Esophagus squamous epithelium (tissue), 5 donors: ENCODE results near the gene EIF2B2. TPM values are rescaled to one million over a fixed set of nuclear protein-coding genes. Genes with fewer than 3 reads are reported as not detected.

Source experiments
- DNase-seq: peaks from one replicate; lab custom pipeline; 2025; lab: John Stamatoyannopoulos, UW
- H3K27ac ChIP-seq, 4 donors: fragments of 200-600 bp; sonication (generic); one replicate each; pipeline ENCODE4 v1.5.1; 2016 to 2019; ENCODE audit warnings: mild to moderate bottlenecking in 1 of 4
- H3K27me3 ChIP-seq, 4 donors: fragments of 200-600 bp; sonication (generic); 1 replicate in 3 of 4; 2 replicates in 1 of 4; pipeline versions ENCODE4 v1.5.1 to v1.6.0; 2017 to 2021; ENCODE audit warnings: antibody characterized with exemption in 1 of 4
- H3K36me3 ChIP-seq, 3 donors: fragments of 200-600 bp; sonication (generic); one replicate each; pipeline ENCODE4 v1.5.1; 2016 to 2019
- H3K4me1 ChIP-seq, 3 donors: fragments of 200-600 bp; sonication (generic); one replicate each; pipeline ENCODE4 v1.5.1; 2017 to 2019
- H3K4me3 ChIP-seq, 4 donors: fragments of 200-600 bp; sonication (generic); 1 replicate in 3 of 4; 2 replicates in 1 of 4; pipeline ENCODE4 v1.5.1; 2016 to 2019; ENCODE audit warnings: mild to moderate bottlenecking in 2 of 4, moderate library complexity in 1 of 4
- H3K9me3 ChIP-seq, 3 donors: fragments of 200-600 bp; sonication (generic); one replicate each; pipeline ENCODE4 v1.5.1; 2016 to 2019
- POLR2A ChIP-seq, 4 donors: fragments of 450-650 bp; IDR thresholded peaks; one replicate each; pipeline ENCODE4 v1.6.1; 2017; ENCODE audit warnings: antibody characterized with exemption in 4 of 4, mild to moderate bottlenecking in 4 of 4, moderate library complexity in 3 of 4
- WGBS, 2 donors: methylation state at CpG; one replicate each; pipeline ENCODE4 v1.1.5; 2018; 5-methylcytosine and 5-hydroxymethylcytosine counted together
- intact Hi-C: fragments of 100-400 bp; cut with DNase I; formaldehyde crosslinking; loops from one replicate; pipeline ENCODE4 v1.15.0; 2022
- total RNA-seq, 4 donors: library from RNA; depleted of rRNA; stranded (reverse); fragments of >200 nt; gene quantifications; one replicate each; pipeline ENCODE4 v1.1.0, GENCODE V29; 2016
- TF ChIP-seq, protein P1 (sequence below), 6 experiments: fragments of 450-650 bp in 4 of 6; fragments of 200-600 bp in 2 of 6; sonication (generic) in 2 of 6; IDR thresholded peaks; one replicate each; pipeline ENCODE4 v1.5.1; 2016 to 2019; ENCODE audit warnings: antibody characterized with exemption in 6 of 6, mild to moderate bottlenecking in 4 of 6, moderate library complexity in 4 of 6
- donor health status: DM: yes; HTN: yes; CAD: no.

Gene EIF2B2
- total RNA-seq, 4 donors from 2014 or later = 27.8 to 41.0 (median 39.0) TPM

GRCh38 chr14:74963705-74964271 is 38.9 kb upstream of the EIF2B2 start:
- Histone ChIP-seq H3K9me3 (no peaks in the 10 kb centered on the region), H3K36me3 (no peaks in the 10 kb centered on the region), H3K27ac (no peak overlapping the region), H3K27me3 (no peaks in the 10 kb centered on the region), H3K4me1 (peaks cover 0 to 28% (median 10%) of the 10 kb centered on the region in 3 donors), H3K4me3 (no peak overlapping the region)
- 25 to 42% methylated on average over 9 of the region's 9 CpGs for WGBS, 2 donors
- DNase-seq = no peak
- intact Hi-C loops = no loop called here
- TF ChIP-seq, protein P1, sequence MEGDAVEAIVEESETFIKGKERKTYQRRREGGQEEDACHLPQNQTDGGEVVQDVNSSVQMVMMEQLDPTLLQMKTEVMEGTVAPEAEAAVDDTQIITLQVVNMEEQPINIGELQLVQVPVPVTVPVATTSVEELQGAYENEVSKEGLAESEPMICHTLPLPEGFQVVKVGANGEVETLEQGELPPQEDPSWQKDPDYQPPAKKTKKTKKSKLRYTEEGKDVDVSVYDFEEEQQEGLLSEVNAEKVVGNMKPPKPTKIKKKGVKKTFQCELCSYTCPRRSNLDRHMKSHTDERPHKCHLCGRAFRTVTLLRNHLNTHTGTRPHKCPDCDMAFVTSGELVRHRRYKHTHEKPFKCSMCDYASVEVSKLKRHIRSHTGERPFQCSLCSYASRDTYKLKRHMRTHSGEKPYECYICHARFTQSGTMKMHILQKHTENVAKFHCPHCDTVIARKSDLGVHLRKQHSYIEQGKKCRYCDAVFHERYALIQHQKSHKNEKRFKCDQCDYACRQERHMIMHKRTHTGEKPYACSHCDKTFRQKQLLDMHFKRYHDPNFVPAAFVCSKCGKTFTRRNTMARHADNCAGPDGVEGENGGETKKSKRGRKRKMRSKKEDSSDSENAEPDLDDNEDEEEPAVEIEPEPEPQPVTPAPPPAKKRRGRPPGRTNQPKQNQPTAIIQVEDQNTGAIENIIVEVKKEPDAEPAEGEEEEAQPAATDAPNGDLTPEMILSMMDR (IDR thresholded peaks at IDR 0.05) = no peak
- TF ChIP-seq POLR2A (IDR thresholded peaks at IDR 0.05) = no peak

DNA sequence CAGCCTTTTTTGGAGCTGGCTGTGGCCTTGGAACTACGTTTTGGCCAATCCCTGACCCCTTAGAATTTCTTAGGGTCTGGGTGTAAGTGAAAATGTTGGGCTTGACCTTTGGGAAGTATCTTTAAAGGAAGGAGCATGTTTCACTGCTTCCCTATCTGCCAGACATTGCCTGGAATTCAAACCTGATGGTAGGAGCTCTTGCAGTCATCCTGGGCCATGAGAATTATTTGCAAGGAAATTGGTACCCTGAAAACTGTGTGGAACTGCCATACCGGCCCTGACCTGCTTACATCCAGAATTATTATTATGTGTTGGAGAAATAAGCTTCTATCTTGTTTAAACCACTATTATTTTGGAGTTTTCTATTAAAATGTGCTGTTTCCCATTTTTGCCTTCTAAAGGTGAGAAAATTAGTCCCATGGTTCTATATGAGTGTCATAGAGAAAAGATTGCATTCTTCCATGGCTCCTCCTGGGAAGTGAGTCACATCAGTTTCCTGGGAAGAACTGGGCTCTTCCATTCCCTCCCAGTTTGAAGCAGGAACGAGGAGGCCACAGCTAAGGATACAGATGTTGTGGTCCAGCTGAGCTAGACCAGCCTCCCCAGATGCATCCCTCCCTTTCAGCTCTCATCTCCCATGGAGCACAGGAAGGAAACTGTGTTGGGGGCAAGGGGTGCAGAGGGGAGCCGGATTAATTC is 37.8 kb upstream of the EIF2B2 start:
- DNase-seq = no peak
- Histone ChIP-seq H3K4me3 (no peak overlapping the region), H3K27me3 (no peaks in the 10 kb centered on the region), H3K36me3 (no peaks in the 10 kb centered on the region), H3K27ac (no peak overlapping the region), H3K9me3 (no peaks in the 10 kb centered on the region), H3K4me1 (peaks cover 0 to 28% (median 7%) of the 10 kb centered on the region in 3 donors)
- intact Hi-C loops = no loop called here
- no peak for TF ChIP-seq POLR2A (IDR thresholded peaks at IDR 0.05)
- TF ChIP-seq, protein P1 (IDR thresholded peaks at IDR 0.05) = no peak
- 53 to 62% methylated on average over 3 to 4 of the region's 4 CpGs for WGBS, 2 donors

- Histone ChIP-seq H3K27ac (no peak overlapping the region), H3K4me1 (peaks cover 0 to 28% (median 7%) of the 10 kb centered on the region in 3 donors), H3K4me3 (no peak overlapping the region), H3K9me3 (no peaks in the 10 kb centered on the region), H3K27me3 (no peaks in the 10 kb centered on the region), H3K36me3 (no peaks in the 10 kb centered on the region)
- DNase-seq = no peak
- intact Hi-C loops = no loop called here
- WGBS, 2 donors = 26 to 31% methylated on average over 4 to 5 of the region's 5 CpGs
- TF ChIP-seq, protein P1 (IDR thresholded peaks at IDR 0.05) = no peak
These were observed 37.1 kb upstream of the EIF2B2 start for GRCh38 chr14:74965486-74966153.

DNA sequence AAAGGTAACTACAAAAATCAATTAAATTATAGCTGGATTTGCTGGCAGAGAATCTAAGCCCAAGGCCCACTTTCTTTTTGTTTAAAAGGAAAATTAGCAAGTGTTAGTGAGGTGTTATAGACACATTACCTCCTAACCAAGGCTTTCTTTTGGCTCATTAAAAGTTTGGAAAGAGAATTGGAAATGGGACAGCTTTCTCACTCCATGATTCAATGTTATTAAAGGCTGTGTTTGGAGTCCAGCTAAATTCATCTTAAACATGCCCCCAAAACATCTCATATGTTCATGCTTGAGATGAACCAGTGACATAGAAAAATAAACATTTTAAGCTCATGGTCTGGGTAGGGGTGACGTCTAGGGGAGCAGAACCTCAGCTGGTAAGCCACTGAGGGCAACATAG is 33.9 kb upstream of the EIF2B2 start:
- WGBS, 2 donors = 32 to 35% methylated on average over 1 of the region's 1 CpG
- TF ChIP-seq, protein P1 (IDR thresholded peaks at IDR 0.05) = no peak
- TF ChIP-seq POLR2A (IDR thresholded peaks at IDR 0.05) = no peak
- Histone ChIP-seq H3K4me3 (no peak overlapping the region), H3K9me3 (no peaks in the 10 kb centered on the region), H3K4me1 (peaks cover 0 to 27% (median 16%) of the 10 kb centered on the region in 3 donors), H3K27me3 (no peaks in the 10 kb centered on the region), H3K36me3 (no peaks in the 10 kb centered on the region), H3K27ac (no peak overlapping the region)
- intact Hi-C loops = no loop called here
- no peak for DNase-seq
